ENCODE data around the gene MOGAT1. TPM values are rescaled to one million over a fixed set of nuclear protein-coding genes. Genes with fewer than 3 reads are reported as not detected.

MOGAT1 gene
- total and polyA plus RNA-seq, 2 of the 13 experiments (the other 11 are each of a cell fraction or from before 2014, with no cell fraction given), result 0.98 to 4.3 TPM

GRCh38 chr2:222671259-222672067, at the start of gene MOGAT1 (continued):
- TF ChIP-seq NFAT5 (CRISPR knock-in tag; IDR thresholded peaks at IDR 0.05) (peak; percentile 91), DMAP1 (CRISPR knock-in tag; IDR thresholded peaks at IDR 0.05) (peak; percentile 90), SAP130 (CRISPR knock-in tag; IDR thresholded peaks at IDR 0.05; ENCODE audit: low read depth) (peak; percentile 79), MTA1 (CRISPR knock-in tag; IDR thresholded peaks at IDR 0.05; ENCODE audit: borderline replicate concordance) (peak; percentile 89; the same call in 1 of the 2 replicates), KLF13 (CRISPR knock-in tag; IDR thresholded peaks at IDR 0.05) (0 out of 2 replicates have a peak, but pooled peaks have one; percentile 94), STAT6 (CRISPR knock-in tag; IDR thresholded peaks at IDR 0.05; ENCODE audit: borderline replicate concordance) (peak; percentile 61; the same call in 1 of the 2 replicates), CENPX (CRISPR knock-in tag; IDR thresholded peaks at IDR 0.05) (no peak), ZBTB4 (CRISPR knock-in tag; IDR thresholded peaks at IDR 0.05; ENCODE audit: borderline replicate concordance) (peak; percentile 89), ZBTB42 (CRISPR knock-in tag; IDR thresholded peaks at IDR 0.05) (peak; percentile 70; the same call in 1 of the 2 replicates), MYNN (CRISPR knock-in tag; IDR thresholded peaks at IDR 0.05; ENCODE audit: low read depth) (no peak; the same call in 1 of the 2 replicates), BRD4 (CRISPR knock-in tag; IDR thresholded peaks at IDR 0.05) (peak; percentile 90; the same call in 1 of the 2 replicates), ZFP91 (CRISPR knock-in tag; IDR thresholded peaks at IDR 0.05; ENCODE audit: borderline replicate concordance) (peak; percentile 97), ZNF670 (CRISPR knock-in tag; IDR thresholded peaks at IDR 0.05; ENCODE audit: borderline replicate concordance) (peak; percentile 88; the same call in 1 of the 2 replicates)

Data from HepG2 (cell line).